ENCODE results near the gene NEK4.
A peak's percentile ranks its signal among the peaks of the same experiment; 100 is the strongest.

NEK4 gene

DNA sequence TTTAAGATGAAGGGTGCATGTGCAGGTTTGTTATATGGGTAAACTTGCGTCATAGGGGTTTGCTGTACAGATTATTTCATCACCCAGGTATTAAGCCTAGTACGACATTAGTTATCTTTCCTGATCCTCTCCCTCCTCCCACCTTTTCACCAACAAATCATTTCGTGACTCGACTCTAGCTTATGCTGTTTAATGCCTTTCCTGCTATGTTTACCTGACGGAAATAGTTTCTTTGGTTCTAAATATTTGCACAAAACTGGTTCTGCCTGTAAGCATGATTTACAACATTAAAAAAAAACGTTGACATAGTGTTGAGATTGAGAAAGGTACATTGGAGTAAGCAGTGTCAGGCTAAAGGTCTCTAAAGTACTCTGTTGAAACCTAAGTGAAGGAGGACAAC is 82.5 kb downstream of the NEK4 start:
- DNase-seq (ENCODE audit: extremely low read depth, insufficient read length), result no peak
- TF ChIP-seq, protein P1, sequence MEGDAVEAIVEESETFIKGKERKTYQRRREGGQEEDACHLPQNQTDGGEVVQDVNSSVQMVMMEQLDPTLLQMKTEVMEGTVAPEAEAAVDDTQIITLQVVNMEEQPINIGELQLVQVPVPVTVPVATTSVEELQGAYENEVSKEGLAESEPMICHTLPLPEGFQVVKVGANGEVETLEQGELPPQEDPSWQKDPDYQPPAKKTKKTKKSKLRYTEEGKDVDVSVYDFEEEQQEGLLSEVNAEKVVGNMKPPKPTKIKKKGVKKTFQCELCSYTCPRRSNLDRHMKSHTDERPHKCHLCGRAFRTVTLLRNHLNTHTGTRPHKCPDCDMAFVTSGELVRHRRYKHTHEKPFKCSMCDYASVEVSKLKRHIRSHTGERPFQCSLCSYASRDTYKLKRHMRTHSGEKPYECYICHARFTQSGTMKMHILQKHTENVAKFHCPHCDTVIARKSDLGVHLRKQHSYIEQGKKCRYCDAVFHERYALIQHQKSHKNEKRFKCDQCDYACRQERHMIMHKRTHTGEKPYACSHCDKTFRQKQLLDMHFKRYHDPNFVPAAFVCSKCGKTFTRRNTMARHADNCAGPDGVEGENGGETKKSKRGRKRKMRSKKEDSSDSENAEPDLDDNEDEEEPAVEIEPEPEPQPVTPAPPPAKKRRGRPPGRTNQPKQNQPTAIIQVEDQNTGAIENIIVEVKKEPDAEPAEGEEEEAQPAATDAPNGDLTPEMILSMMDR (IDR thresholded peaks at IDR 0.05; ENCODE audit: insufficient read depth, low read length, poor library complexity, severe bottlenecking), result no peak
- Histone ChIP-seq H3K4me3 (replicated peaks; ENCODE audit: low read depth, low read length) (no peak overlapping the region), H3K27me3 (replicated peaks; ENCODE audit: control insufficient read depth, insufficient read depth, low read length) (no peaks in the 10 kb centered on the region), H3K36me3 (ENCODE audit: control insufficient read depth, insufficient read depth, low read length) (peaks cover 32% of the 10 kb centered on the region)

DNA sequence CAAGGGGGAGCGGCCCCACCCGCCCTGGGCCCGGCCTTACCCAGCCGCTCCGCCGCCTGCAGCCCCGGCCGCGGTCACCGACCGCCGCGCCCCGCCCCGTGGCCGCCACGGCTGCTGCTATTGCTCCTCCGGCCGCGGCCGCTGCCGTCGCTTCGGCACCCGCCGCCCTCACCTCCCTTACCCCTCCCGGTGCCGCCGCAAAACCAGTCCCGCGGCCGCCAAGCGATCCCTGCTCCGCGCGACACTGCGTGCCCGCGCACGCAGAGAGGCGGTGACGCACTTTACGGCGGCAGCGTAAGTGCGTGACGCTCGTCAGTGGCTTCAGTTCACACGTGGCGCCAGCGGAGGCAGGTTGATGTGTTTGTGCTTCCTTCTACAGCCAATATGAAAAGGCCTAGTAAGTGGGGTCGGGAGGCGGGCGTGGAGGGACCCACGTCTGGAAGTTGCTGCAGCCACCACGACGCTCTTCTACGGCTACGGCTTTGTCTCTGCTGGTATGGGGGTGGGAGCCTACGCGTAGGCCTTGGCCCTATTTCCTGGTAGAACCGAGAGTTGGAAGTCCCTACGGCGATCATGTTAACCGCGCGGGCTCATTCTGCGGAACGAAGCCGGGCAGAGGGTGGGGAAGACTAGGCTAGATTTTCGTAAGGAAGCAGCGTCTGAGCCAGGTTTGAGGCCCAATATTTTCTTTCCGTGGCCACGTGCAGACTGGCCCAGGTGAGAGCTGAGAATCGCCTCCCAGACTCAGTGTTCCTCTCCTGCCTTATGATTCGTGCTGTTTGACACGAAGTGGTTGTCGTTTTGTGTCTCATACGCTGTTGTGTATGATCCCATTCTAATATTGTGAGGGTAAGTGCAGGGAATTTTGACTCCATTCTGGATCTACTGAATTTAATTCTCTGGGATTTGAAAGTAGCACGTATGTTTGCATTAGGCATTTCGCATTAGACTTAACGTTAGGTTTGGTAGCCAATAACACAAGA is 84.7 kb downstream of the NEK4 start, which contains the start of the genes GNL3 and PBRM1:
GNL3 (plus strand) TSS at position 324 of the 983 bp plus-strand sequence; CDS start at position 385, 61 bp downstream.
PBRM1 (minus strand) TSS at position 205 of the 983 bp plus-strand sequence.
- peak; percentile 98 for DNase-seq (ENCODE audit: extremely low read depth, insufficient read length)
- TF ChIP-seq, protein P1 (IDR thresholded peaks at IDR 0.05; ENCODE audit: insufficient read depth, low read length, poor library complexity, severe bottlenecking), result no peak
- Histone ChIP-seq H3K36me3 (ENCODE audit: control insufficient read depth, insufficient read depth, low read length) (peaks cover 21% of the 10 kb centered on the region), H3K4me3 (replicated peaks; ENCODE audit: low read depth, low read length) (peak within 1 kb of the TSS; percentile 87), H3K27me3 (replicated peaks; ENCODE audit: control insufficient read depth, insufficient read depth, low read length) (no peaks in the 10 kb centered on the region)

DNA sequence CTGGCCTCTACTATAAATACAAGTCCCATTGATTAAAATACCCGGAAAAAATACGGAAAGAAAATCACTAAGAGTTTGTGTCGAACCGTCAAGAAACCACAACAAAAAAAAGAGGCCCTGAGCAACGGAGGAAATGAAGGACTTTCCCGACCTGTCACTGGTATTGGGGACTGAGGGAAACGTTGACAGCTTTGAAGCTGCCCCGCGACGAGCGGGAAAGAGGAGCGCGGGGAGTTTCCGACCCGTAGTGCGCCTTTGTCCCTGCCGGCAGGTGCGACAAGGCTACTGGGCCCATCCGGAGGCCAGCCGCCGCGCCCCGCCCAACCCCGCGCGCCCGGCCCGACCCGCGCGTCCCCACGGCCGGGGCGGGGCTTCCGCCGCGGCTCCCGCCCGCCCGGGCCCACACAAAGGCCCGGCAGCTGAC is 85.4 kb downstream of the NEK4 start:
- Histone ChIP-seq H3K27me3 (replicated peaks; ENCODE audit: control insufficient read depth, insufficient read depth, low read length) (no peaks in the 10 kb centered on the region), H3K36me3 (ENCODE audit: control insufficient read depth, insufficient read depth, low read length) (peaks cover 19% of the 10 kb centered on the region), H3K4me3 (replicated peaks; ENCODE audit: low read depth, low read length) (peak overlapping the region; percentile 87)
- DNase-seq (ENCODE audit: extremely low read depth, insufficient read length), result peak; percentile 91
- TF ChIP-seq, protein P1 (IDR thresholded peaks at IDR 0.05; ENCODE audit: insufficient read depth, low read length, poor library complexity, severe bottlenecking), result no peak

DNA sequence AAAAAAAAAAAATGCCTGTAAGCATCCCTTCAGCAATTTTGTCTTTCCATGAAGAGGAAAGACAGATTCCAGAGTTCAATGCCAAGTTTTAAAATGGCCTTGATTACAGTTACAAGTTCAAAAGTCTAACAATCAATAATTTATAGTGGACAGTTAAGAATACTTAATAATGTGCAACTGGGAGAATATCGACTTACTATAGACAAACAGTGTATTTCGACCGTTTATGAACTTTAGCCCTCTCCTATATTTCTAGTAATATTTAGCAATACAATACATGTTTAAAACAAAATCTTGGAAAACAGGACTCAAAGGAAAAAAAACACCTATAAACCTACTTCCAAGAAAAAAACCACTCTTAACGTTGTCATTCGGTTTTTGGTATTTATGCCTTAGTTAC is 86.6 kb downstream of the NEK4 start:
- Histone ChIP-seq H3K4me3 (replicated peaks; ENCODE audit: low read depth, low read length) (peak overlapping the region; percentile 76), H3K36me3 (ENCODE audit: control insufficient read depth, insufficient read depth, low read length) (peaks cover 17% of the 10 kb centered on the region), H3K27me3 (replicated peaks; ENCODE audit: control insufficient read depth, insufficient read depth, low read length) (no peaks in the 10 kb centered on the region)
- DNase-seq (ENCODE audit: extremely low read depth, insufficient read length), result no peak
- TF ChIP-seq, protein P1 (IDR thresholded peaks at IDR 0.05; ENCODE audit: insufficient read depth, low read length, poor library complexity, severe bottlenecking), result no peak

DNA sequence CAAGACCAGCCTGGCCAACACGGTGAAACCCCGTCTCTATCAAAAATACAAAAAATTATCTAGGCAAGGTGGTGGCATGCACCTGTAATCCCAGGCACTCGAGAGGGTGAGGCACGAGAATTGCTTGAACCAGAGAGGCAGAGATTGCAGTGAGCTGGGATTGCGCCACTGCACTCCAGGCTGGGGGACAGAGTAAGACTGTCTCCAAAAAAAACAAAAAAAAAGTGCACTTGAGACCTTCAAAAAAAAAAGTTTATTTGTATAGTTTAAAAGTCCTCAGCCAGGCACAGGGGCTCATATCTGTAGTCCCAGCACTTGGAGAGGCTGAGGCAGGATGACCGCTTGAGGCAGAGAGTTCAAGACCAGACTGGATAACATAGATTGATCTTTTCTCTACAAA is 87.1 kb downstream of the NEK4 start:
- Histone ChIP-seq H3K36me3 (ENCODE audit: control insufficient read depth, insufficient read depth, low read length) (peaks cover 13% of the 10 kb centered on the region), H3K27me3 (replicated peaks; ENCODE audit: control insufficient read depth, insufficient read depth, low read length) (no peaks in the 10 kb centered on the region), H3K4me3 (replicated peaks; ENCODE audit: low read depth, low read length) (no peak overlapping the region)
- TF ChIP-seq, protein P1 (IDR thresholded peaks at IDR 0.05; ENCODE audit: insufficient read depth, low read length, poor library complexity, severe bottlenecking), result no peak
- no peak for DNase-seq (ENCODE audit: extremely low read depth, insufficient read length)
